Gastroesophageal sphincter (tissue), 4 donors: ENCODE results near the gene ARID5B. TPM values are rescaled to one million over a fixed set of nuclear protein-coding genes. Genes with fewer than 3 reads are reported as not detected.
A peak's percentile ranks its signal among the peaks of the same experiment; 100 is the strongest.

Experiments used
- ATAC-seq: fragments of 150-250 bp; one replicate; pipeline ENCODE4 v1.9.1; 2016; ENCODE audit warnings: mild to moderate bottlenecking, moderate library complexity
- H3K27ac ChIP-seq, 4 donors: fragments of 200-600 bp; sonication (generic) in 3 of 4; 1 replicate in 3 of 4; 2 replicates in 1 of 4; pipeline ENCODE4 v1.5.1; 2016 to 2019
- H3K27me3 ChIP-seq: fragments of 200-600 bp; sonication (generic); one replicate; pipeline ENCODE4 v1.5.1; 2019
- H3K36me3 ChIP-seq, 2 donors: fragments of 200-600 bp; sonication (generic); one replicate each; pipeline ENCODE4 v1.5.1; 2019; ENCODE audit warnings: control low read depth in 1 of 2
- H3K4me1 ChIP-seq, 3 donors: fragments of 200-600 bp; sonication (generic); 1 replicate in 2 of 3; 2 replicates in 1 of 3; pipeline ENCODE4 v1.5.1; 2016 to 2019; ENCODE audit warnings: control low read depth in 2 of 3
- H3K4me3 ChIP-seq, 2 donors: fragments of 200-600 bp; sonication (generic); one replicate each; pipeline ENCODE4 v1.5.1; 2019; ENCODE audit warnings: mild to moderate bottlenecking in 1 of 2, moderate library complexity in 1 of 2
- H3K9me3 ChIP-seq, 3 donors: fragments of 200-600 bp; sonication (generic); one replicate each; pipeline ENCODE4 v1.5.1; 2017 to 2019; ENCODE audit warnings: control low read depth in 2 of 3
- CTCF ChIP-seq, 4 experiments: fragments of 200-600 bp in 2 of 4; fragments of 450-650 bp in 2 of 4; sonication (generic) in 1 of 4; IDR thresholded peaks; one replicate each; pipeline ENCODE4 v1.5.1; 2017 to 2019; ENCODE audit warnings: antibody characterized with exemption in 4 of 4, mild to moderate bottlenecking in 2 of 4, moderate library complexity in 2 of 4
- EP300 ChIP-seq: sonication (generic); formaldehyde crosslinking; IDR thresholded peaks from one replicate; pipeline ENCODE4 v1.6.1; 2017; ENCODE audit warnings: antibody characterized with exemption, mild to moderate bottlenecking
- POLR2A ChIP-seq, 2 donors: fragments of 450-650 bp; IDR thresholded peaks; one replicate each; pipeline ENCODE4 v1.6.1; 2017; ENCODE audit warnings: antibody characterized with exemption in 2 of 2, mild to moderate bottlenecking in 2 of 2, moderate library complexity in 1 of 2
- POLR2AphosphoS5 ChIP-seq: sonication (generic); formaldehyde crosslinking; IDR thresholded peaks from one replicate; pipeline ENCODE4 v1.6.1; 2017; ENCODE audit warnings: antibody characterized with exemption
- WGBS, 2 donors: methylation state at CpG; one replicate each; pipeline ENCODE4 v1.1.5; 2018; ENCODE audit warnings: low coverage in 1 of 2; 5-methylcytosine and 5-hydroxymethylcytosine counted together
- total RNA-seq, 4 donors: library from RNA; depleted of rRNA; stranded (reverse); fragments of >200 nt; gene quantifications; one replicate each; pipeline ENCODE4 v1.1.0, GENCODE V29; 2016

ARID5B gene
- total RNA-seq, 4 donors from 2014 or later = 34.7 to 81.4 (median 62.5) TPM

GRCh38 chr10:62001898-62002297 is 100.4 kb downstream of the ARID5B start:
- H3K4me3 ChIP-seq = no peak overlapping the region
- ATAC-seq = no peak
- H3K36me3 ChIP-seq = peaks cover 0 to 8% of the 10 kb centered on the region in 2 donors
- no peaks in the 10 kb centered on the region for H3K27me3 ChIP-seq
- H3K4me1 ChIP-seq = peaks cover 0 to 28% (median 10%) of the 10 kb centered on the region in 3 donors
- no peak overlapping the region for H3K27ac ChIP-seq
- 74 to 86% methylated on average over 5 of the region's 5 CpGs for WGBS, 2 donors
- H3K9me3 ChIP-seq = no peaks in the 10 kb centered on the region
- no peak for TF ChIP-seq CTCF (IDR thresholded peaks at IDR 0.05)
- TF ChIP-seq EP300 = no peak
- TF ChIP-seq POLR2A (IDR thresholded peaks at IDR 0.05) = no peak
- TF ChIP-seq POLR2AphosphoS5 = no peak

DNA sequence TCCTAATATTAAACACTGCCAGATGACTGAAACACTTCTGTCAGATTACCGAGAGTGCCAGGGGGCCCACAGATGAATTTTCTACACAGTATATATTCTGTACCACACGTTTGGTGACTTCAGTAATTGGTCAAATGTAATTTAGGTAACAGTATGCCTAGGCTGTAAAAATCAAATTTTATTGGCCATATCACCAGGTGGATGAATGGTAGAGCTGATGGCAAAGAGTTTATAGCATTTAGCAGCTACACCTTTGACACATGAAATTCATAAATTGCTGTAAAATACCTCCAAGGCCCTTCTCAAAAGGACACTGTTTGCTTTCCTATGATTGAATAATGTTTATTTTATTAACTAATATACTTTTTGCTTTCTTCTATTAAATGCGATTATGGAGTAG is 101.3 kb downstream of the ARID5B start:
- no peaks in the 10 kb centered on the region for H3K27me3 ChIP-seq
- no peaks in the 10 kb centered on the region for H3K9me3 ChIP-seq
- peaks cover 0 to 8% of the 10 kb centered on the region in 2 donors for H3K36me3 ChIP-seq
- ATAC-seq = no peak
- H3K27ac ChIP-seq = no peak overlapping the region
- WGBS, 2 donors = 76 to 94% methylated on average over 3 of the region's 3 CpGs
- H3K4me1 ChIP-seq = peaks cover 0 to 28% (median 10%) of the 10 kb centered on the region in 3 donors
- no peak overlapping the region for H3K4me3 ChIP-seq
- TF ChIP-seq EP300 = no peak
- TF ChIP-seq POLR2A (IDR thresholded peaks at IDR 0.05) = no peak
- TF ChIP-seq POLR2AphosphoS5 = no peak
- TF ChIP-seq CTCF (IDR thresholded peaks at IDR 0.05) = no peak

DNA sequence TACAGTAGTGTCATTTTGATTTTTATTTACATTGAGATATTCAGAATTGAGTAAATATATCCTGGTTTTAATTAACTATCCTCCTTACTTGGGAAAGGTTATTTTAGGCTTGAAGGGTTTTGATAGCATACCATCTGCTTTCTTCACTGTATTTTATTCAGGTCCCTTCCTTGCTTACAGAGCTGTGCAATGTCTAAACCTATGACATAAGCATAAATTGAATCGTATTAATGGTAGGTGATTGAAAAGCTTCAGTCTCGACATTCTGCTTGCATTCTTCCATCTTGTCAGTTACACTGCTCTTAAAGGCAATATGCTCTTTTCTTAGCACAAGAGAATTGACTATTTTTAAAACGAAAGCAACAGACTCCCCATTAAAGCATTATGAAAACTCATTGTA is 102.5 kb downstream of the ARID5B start:
- H3K36me3 ChIP-seq = peaks cover 0 to 8% of the 10 kb centered on the region in 2 donors
- no peaks in the 10 kb centered on the region for H3K27me3 ChIP-seq
- peaks cover 2 to 32% (median 10%) of the 10 kb centered on the region in 3 donors for H3K4me1 ChIP-seq
- H3K9me3 ChIP-seq = no peaks in the 10 kb centered on the region
- WGBS, 2 donors = 24 to 35% methylated on average over 3 of the region's 3 CpGs
- H3K27ac ChIP-seq = no peak overlapping the region
- no peak for ATAC-seq
- no peak overlapping the region for H3K4me3 ChIP-seq
- TF ChIP-seq CTCF (IDR thresholded peaks at IDR 0.05) (no peak), EP300 (no peak), POLR2AphosphoS5 (no peak), POLR2A (IDR thresholded peaks at IDR 0.05) (no peak)

GRCh38 chr10:62005281-62005680 is 103.8 kb downstream of the ARID5B start:
- no peak for TF ChIP-seq POLR2AphosphoS5
- TF ChIP-seq CTCF (IDR thresholded peaks at IDR 0.05) = no peak
- TF ChIP-seq EP300 = no peak
- no peak for TF ChIP-seq POLR2A (IDR thresholded peaks at IDR 0.05)
- Histone ChIP-seq H3K9me3 (no peaks in the 10 kb centered on the region), H3K27me3 (no peaks in the 10 kb centered on the region), H3K4me3 (no peak overlapping the region), H3K27ac (peak overlapping the region in 2 of 4 donors; percentile 11 to 20), H3K4me1 (peaks cover 3 to 43% (median 10%) of the 10 kb centered on the region in 3 donors), H3K36me3 (peaks cover 0 to 3% of the 10 kb centered on the region in 2 donors)
- 73 to 83% methylated on average over 2 of the region's 2 CpGs for WGBS, 2 donors
- no peak for ATAC-seq

DNA sequence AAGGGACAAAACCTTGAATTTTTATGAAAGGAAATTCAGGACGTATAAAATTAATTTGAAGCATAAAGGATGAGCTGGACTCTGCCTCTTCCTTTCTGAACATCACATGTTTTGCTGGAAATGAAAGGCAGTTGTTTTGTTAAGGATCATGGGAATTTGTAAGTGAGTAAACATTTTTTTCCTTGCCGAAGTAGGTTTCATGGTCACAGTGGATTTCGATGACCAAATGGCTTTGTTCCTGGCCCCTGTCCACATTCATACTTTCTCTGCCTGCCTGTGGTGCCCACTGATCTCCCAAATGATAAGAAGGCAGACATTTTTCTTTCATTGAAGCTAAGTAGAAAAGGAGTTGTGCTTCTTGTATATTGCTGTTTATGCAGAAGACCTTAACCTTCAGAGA is 104.2 kb downstream of the ARID5B start:
- H3K4me3 ChIP-seq = no peak overlapping the region
- H3K27ac ChIP-seq = peak overlapping the region in 2 of 4 donors; percentile 11 to 20
- TF ChIP-seq POLR2AphosphoS5 (no peak), POLR2A (IDR thresholded peaks at IDR 0.05) (no peak)
- H3K9me3 ChIP-seq = no peaks in the 10 kb centered on the region
- H3K36me3 ChIP-seq = no peaks in the 10 kb centered on the region
- peaks cover 3 to 47% (median 10%) of the 10 kb centered on the region in 3 donors for H3K4me1 ChIP-seq
- WGBS, 2 donors = 50 to 70% methylated on average over 1 to 3 of the region's 3 CpGs
- ATAC-seq = no peak
- H3K27me3 ChIP-seq = no peaks in the 10 kb centered on the region
